ENCODE data around the gene ADGRV1.

Gene ADGRV1

DNA sequence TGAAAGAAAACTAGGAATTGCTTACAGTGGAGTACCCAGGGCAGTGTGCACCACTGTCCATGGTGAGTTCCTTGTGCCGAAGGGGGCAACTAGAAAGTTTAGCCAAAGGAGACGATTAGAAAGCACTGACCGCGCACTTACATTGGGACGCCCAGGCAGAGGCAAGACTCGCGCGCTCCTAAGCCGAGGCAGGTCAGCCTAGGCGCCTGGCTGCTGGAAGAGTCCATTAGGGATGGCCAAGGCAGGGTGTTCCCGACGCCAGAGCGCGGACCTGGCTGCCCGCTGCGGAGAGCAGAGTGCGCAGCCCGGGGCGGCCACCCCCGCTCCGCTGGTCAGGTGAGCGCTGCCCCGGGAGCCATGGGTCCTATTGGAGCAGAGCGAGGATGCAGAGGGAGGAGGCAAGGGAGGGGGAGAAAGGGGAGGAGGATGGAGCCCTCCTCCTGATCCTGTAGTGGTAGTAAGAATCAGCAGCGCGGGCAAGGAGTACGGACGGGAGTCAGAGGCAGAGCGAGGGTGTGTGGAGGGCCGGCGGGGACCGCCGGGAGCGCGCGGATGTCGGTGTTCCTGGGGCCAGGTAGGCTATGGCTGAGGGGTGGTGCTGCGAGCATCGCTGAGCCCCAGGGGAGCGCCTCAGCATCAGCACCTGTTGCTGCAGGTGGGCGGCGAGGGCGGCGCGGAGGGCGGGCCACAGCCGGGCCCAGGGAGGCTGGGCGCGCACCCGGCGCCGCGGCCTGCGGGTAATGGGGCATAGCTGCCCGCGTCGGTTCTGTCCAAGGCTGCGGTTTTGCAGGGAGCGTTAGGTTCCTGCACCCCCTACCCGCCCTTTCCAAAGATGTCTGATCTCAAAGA, at the start of gene ADGRV1:
Gene ADGRV1 (plus strand): TSS at position 454 of the 849 bp plus-strand sequence. CDS start 99 bp downstream, at position 553.
- peak; percentile 29 for DNase-seq (ENCODE audit: low read depth)

DNA sequence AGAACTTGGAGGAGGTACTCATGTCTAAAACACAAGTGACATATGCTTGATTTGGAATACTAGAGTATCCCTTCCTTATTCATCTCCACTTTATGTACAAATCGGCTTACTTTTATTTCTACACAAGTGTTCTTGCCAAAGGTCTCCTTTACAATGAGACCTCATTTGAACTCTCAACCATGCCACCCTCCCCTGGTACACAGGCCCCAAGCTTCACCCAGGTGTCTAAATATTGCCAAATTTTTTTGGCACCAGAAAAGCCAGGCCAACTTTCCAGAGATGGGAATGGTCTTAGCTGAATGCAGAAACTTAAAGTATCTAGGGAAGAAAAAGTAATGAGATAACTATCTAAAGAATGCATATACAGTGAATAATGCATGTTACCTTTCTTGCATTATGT, 48.2 kb upstream of the ADGRV1 start:
- no peak for DNase-seq (ENCODE audit: low read depth)

GRCh38 chr5:90514520-90514919, 44.1 kb upstream of the ADGRV1 start:
- no peak for DNase-seq (ENCODE audit: low read depth)

GRCh38 chr5:90518661-90519060, 39.9 kb upstream of the ADGRV1 start:
- peak; percentile 56 for DNase-seq (ENCODE audit: low read depth)

DNA sequence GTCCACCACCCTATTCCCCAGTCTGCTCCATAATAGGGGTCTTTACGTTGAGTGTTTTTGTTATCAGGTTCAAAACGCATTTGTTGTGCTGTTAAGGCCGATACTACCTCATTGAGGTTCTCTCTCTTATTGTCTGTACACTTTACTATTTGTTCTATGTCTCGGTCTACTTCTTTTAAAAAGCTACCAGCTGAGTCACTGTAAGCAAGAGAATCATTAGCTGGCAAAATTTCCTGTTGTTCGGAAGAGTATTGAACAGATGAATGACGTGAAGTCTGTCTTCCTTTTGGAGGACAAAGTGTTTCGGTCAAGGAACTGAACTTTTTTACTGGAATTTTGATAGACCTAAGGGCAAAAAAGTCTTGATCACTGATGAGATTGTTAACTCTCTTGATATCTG, 39.5 kb upstream of the ADGRV1 start:
- no peak for DNase-seq (ENCODE audit: low read depth)

DNA sequence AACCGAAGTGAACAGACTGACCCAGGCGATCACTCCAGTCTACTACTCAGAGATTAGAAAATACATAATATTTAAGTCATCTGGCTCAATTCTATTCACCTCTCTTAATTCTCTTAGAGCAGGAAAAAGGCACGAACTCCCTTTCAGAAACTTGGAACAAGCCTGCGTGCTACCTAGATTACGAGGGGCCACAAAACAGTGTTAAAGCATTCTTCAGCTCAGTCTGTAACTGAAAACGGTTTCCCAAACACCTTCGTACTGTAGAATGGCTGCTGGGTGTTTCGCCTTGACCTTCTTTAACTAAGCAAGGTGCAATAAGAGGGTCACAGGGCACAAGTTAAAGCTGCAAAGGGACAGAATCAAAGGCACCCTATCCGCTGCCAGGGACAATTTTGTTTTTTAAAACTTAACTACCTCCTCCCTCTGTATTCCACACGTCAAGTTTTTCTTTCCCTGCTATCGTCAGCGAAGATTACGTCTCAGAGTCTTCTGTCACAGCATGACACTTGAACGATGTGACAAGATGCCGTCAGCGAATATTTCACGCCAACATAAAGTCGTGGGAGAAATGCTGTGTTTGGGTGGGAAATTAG, 29.9 kb upstream of the ADGRV1 start:
- DNase-seq (ENCODE audit: low read depth): peak; percentile 23

DNA sequence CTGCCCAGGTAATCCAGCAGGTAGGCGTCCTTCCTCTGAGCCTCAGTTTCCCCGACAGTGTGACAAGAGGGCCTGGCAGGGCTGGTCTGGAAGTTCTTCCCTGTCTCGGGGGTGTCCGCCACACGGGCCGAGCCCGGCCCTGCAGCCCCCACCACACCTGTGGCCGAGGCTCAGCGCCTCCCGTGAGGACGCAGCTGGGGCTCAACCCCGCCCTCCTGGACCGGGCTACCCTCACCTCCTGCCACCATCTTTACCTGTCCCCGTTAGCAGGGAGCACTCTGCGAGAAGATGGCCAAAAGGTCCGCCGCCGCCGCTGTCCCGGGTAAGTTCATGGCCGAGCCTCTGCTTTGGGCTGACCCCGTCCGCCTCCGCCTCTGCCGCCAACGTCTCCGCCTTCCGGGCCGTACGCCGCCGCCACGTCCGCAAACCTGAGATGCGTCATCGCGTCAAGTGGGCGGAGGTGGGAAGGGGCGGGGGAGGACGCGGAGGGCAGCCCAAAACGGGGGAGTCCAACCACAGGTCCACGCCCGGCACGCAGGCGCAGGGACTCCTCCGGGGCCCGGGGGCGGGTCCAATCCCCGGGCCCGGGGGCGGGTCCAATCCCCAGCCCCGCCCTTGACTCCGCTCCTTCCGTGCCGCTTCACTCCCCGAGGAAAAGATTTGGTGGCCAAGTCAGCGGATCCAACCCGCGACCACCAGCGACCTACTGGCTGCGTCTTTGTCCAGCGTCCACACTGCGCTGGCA, 29.2 kb upstream of the ADGRV1 start, which contains the start of gene LYSMD3:
Gene LYSMD3 (minus strand): TSS at position 391 of the 745 bp plus-strand sequence. CDS start 4,295 bp downstream, outside the sequence.
- peak; percentile 98 for DNase-seq (ENCODE audit: low read depth)

DNA sequence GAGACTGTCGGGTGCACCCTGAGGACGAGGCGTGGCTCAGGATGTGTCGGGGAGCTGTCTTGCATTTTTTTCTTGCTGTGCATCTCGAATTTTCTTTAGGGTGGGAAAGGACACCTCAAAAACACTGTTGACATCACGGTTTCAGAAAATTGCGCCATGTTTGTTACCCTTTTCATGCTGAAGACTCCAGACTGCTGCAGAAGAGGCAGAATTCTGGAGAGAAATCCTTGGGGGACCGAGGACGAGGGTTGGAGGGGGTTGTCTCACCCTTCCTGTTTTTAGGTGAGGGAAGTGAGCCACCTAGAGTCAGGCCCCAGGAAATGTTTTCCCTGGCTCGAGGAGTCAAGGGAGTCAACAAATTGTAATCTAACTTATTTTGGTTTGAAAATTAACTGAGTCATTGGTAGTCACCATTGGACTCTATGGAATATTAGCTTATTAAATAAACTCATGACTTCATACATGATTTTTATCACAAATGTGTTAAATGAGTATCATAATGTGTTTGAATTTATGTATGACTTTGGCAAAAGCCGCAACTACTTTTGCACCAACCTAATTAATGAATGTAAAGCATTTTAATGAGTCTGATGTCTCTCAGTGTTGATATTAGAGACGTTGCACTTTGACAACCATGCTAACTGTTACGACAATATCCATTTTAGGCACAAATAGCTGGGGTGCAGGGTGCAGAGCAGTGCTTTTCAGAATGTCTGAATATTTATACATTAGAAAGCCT, 28.5 kb upstream of the ADGRV1 start:
- DNase-seq (ENCODE audit: low read depth): peak; percentile 83

DNA sequence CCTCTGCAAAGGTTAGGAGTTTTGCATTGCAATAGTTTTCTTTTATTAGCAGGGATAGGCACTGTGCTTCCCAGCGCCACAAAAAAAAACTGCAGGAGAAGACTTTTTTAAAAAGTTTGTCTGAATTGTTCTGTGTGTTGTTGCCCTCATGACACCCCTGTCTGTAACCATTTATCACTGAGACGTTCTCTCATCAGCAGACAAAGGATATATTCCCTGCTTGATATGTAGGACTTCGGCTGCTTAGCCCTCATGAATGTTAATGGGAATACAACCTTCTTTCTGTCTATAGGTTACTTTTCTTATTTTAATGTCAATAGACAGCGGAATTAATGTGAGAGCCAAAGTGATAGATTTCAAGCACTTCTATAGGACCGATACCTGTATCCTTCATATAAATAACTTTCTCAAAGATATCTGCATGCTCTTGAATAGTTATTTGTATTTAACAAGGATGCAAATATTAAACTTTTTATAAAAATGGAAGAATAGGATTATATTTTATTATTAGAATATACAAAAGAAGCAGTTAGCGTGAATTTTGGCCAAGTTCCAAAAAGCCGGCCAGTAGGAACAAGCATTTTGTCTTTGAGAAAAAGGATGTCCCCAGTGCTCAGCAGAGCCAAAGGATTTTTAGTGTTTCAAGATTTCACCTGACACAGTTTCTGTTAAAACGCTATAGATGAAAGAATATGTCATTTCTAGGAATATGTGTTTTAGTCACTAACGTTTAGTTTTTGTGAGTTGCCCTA, 27.7 kb upstream of the ADGRV1 start:
- no peak for DNase-seq (ENCODE audit: low read depth)

- no peak for DNase-seq (ENCODE audit: low read depth)
These were observed 24.8 kb upstream of the ADGRV1 start for GRCh38 chr5:90533794-90534193.

DNA sequence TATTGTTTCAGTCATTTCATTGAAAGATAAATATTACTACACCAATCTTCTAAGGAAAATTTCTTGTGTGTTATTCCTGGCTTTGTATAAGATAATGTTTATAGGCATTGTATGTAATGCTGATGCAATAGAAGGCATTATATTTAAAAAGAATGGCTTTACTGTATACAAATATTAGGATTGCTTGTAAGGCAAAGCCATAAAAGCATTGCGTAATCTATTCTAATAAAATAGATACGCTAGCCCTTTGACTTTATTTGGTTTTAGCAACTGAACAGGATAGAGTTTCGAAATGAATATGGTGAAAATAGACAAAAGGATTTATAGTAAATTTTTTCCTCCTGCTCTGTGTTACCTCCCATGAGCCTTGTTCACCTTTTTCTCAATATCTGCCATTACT, 23.7 kb upstream of the ADGRV1 start:
- no peak for DNase-seq (ENCODE audit: low read depth)

DNA sequence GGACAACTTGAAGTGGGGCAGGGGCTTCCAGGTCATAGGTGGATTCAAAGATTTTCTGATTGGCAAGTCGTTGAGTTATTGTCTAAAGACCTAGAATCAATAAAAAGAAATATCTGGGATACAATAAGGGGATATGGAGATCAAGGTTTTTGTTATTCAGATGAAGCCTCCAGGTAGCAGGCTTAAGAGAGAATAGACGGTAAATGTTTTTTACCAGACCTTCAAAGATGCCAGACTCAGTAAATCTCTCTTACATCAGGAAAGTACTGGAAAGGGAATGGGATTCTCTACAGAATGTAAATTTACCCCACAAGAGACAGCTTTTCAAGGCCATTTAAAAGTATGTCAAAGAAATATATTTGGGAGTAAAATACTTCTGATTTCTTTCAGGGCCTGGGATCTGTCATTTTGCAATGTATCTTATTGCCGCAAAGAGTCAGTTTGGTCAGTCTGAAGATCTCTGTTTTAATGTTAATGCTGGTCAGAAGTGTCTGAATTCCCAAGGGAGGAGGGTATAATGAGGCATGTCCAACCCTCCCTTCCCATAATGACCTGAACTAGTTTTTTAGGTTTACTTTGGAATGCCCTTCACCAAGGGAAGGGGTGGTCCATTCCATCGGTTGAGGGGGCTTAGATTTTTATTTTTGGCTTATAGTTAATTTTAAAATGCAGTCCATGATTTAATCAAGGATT, 15.6 kb upstream of the ADGRV1 start:
- DNase-seq (ENCODE audit: low read depth): no peak

DNA sequence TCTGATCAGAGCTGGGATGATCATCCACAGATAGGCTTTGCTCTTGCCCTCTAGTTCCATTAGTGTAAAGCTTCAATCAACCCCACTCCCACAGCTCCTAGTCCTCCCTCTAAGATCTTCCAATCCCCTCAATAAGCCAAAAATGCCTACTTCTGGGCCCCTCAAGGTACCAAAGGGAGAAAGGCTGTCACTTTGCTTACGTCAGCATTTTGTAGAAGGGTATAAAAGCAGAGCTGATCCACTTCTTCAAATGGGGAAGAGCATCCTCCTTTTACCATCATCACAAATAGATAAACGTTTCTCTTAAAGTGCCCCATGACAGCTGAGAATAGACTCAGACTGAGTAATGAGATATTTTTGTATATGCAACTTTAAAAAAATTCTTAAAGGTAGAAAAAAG, 13.1 kb upstream of the ADGRV1 start:
- no peak for DNase-seq (ENCODE audit: low read depth)

DNA sequence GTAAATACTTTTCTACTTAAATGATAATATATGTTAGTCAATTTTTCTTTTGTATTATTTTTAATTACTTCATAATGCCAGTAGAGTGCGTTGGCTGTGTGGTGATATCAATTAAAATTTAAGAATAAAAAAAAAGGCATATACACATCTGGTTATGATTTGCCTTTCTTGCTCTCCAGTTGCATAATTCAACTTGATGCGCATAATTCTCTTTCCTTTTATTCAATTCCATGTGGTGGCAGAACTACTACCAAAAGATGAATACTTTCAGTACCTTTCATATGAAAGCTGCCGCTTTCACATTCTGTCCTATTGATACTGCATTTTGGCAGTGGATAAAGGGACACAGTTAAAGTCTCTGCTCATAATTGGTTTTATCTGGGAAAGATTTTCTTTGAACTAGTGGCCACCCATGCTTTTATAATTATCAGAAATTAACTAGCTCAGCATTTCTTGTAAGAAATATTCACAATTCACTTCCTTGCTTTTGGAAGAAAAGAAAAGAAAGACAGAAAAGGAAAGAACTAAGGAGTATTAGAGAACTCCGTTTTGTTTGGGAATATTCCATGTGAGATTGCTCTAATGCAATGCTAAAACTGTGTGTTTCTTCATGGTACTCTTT, 12.3 kb upstream of the ADGRV1 start:
- DNase-seq (ENCODE audit: low read depth): no peak

DNA sequence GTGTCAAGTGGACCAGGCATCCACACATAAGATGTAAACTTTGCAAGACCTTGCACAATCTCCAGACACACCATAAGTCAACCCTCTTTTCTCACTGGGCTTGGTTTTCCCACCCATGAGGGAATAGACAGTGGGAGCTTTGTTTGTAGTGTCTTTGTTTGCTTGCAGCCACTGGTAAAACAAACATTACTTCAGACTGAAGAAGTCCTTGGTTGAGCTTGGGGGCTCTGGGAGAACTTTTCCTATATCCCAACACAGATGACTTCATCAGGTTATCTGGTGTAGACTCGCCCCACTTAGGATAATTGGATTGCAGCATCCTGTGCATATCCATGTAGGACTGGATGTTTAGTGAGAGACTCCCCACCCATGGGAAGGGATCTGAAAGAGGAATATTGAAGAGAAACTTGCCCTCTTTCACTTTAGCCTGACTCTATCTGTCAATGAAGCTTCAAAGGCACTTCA, 11.5 kb upstream of the ADGRV1 start:
- DNase-seq (ENCODE audit: low read depth): no peak

GRCh38 chr5:90548069-90548593, 10.5 kb upstream of the ADGRV1 start:
- no peak for DNase-seq (ENCODE audit: low read depth)

GRCh38 chr5:90549223-90549622, 9.4 kb upstream of the ADGRV1 start:
- DNase-seq (ENCODE audit: low read depth): no peak

- DNase-seq (ENCODE audit: low read depth): no peak
These were observed 8.8 kb upstream of the ADGRV1 start for GRCh38 chr5:90549729-90550275.

DNA sequence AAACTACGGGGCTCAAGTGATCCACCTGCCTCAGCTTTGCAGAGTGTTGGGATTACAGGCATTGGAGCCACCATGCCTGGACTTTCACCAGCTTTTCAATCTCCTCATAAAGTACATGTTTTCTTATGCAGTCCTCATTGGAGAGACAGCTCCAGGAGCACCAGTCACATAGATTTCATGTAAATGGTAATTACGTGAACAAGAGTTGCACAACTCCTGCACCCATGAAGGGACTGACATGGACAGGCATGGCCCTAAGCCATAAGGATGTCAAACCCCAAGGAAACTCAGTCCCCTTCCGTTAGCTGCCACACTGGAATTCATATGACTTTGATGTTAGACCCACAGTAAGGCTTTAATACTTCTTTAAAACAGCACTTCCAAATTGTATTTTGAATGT, 7.6 kb upstream of the ADGRV1 start:
- DNase-seq (ENCODE audit: low read depth): no peak

- no peak for DNase-seq (ENCODE audit: low read depth)
These were observed 7.2 kb upstream of the ADGRV1 start for GRCh38 chr5:90551376-90551775.

All from iris pigment epithelial cell (primary cell).